ENCODE measurements around the gene ICOSLG. TPM values are rescaled to one million over a fixed set of nuclear protein-coding genes. Genes with fewer than 3 reads are reported as not detected.

ICOSLG gene
- total RNA-seq, 1 donor from 2014 or later = 0.22 TPM

- Histone ChIP-seq H3K4me3 (peak overlapping the region; percentile 9), H3K27me3 (no peaks in the 10 kb centered on the region), H3K36me3 (no peaks in the 10 kb centered on the region), H3K27ac (peak overlapping the region; percentile 63), H2AFZ (replicated peaks) (peak overlapping the region; percentile 60), H3K4me2 (peak overlapping the region; percentile 71), H4K20me1 (ENCODE audit: low read depth) (no peaks in the 10 kb centered on the region), H3K79me2 (ENCODE audit: low read depth) (no peaks in the 10 kb centered on the region), H3K9me3 (ENCODE audit: low read depth) (no peaks in the 10 kb centered on the region), H3K9ac (peak overlapping the region; percentile 20), H3F3A (ENCODE audit: low read depth) (peaks cover 14% of the 10 kb centered on the region), H3K4me1 (peaks cover 11% of the 10 kb centered on the region)
- Mint-ChIP-seq H3K4me1 (peaks cover 5% of the 10 kb centered on the region), H3K27me3 (ENCODE audit: insufficient read depth, low read depth) (peaks cover 9% of the 10 kb centered on the region), H3K36me3 (no peaks in the 10 kb centered on the region), H3K27ac (peak overlapping the region; percentile 81), H3K4me3 (peak overlapping the region; percentile 55), H3K9me3 (peaks cover 10% of the 10 kb centered on the region)
- peak; percentile 80 for DNase-seq (ENCODE audit: low spot score)
- TF ChIP-seq EZH2 (IDR thresholded peaks at IDR 0.05) = no peak
- TF ChIP-seq CTCF (IDR thresholded peaks at IDR 0.05) = no peak
Observed at GRCh38 chr21:44263221-44263760, 22.5 kb upstream of the ICOSLG start.

GRCh38 chr21:44262338-44263056 lies 21.8 kb upstream of the ICOSLG start:
- peaks cover 14% of the 10 kb centered on the region for H3K27me3 Mint-ChIP-seq (ENCODE audit: insufficient read depth, low read depth)
- no peak overlapping the region for H3K4me3 ChIP-seq
- H3K27ac Mint-ChIP-seq = no peak overlapping the region
- TF ChIP-seq CTCF (IDR thresholded peaks at IDR 0.05) = no peak
- TF ChIP-seq EZH2phosphoT487 (IDR thresholded peaks at IDR 0.05) = no peak
- no peak for TF ChIP-seq EZH2 (IDR thresholded peaks at IDR 0.05)
- H3K27me3 ChIP-seq = no peaks in the 10 kb centered on the region
- H3K79me2 ChIP-seq (ENCODE audit: low read depth) = no peaks in the 10 kb centered on the region
- peaks cover 11% of the 10 kb centered on the region for H3K4me1 ChIP-seq
- H3K4me2 ChIP-seq = no peak overlapping the region
- DNase-seq (ENCODE audit: low spot score) = no peak
- H3K9me3 ChIP-seq (ENCODE audit: low read depth) = no peaks in the 10 kb centered on the region
- no peaks in the 10 kb centered on the region for H3K36me3 Mint-ChIP-seq
- H4K20me1 ChIP-seq (ENCODE audit: low read depth) = no peaks in the 10 kb centered on the region
- no peaks in the 10 kb centered on the region for H3K36me3 ChIP-seq
- no peak overlapping the region for H3K9ac ChIP-seq
- H3K9me3 Mint-ChIP-seq = peaks cover 10% of the 10 kb centered on the region
- peaks cover 5% of the 10 kb centered on the region for H3K4me1 Mint-ChIP-seq
- H3K4me3 Mint-ChIP-seq = no peak overlapping the region
- H3K27ac ChIP-seq = no peak overlapping the region
- H2AFZ ChIP-seq (replicated peaks) = no peak overlapping the region
- peaks cover 14% of the 10 kb centered on the region for H3F3A ChIP-seq (ENCODE audit: low read depth)

GRCh38 chr21:44261675-44262295 lies 21.0 kb upstream of the ICOSLG start, which contains the start of gene DNMT3L:
DNMT3L (minus strand) TSS chr21:44261897; CDS start chr21:44261259, 638 bp downstream.
- Histone ChIP-seq H3K9me3 (ENCODE audit: low read depth) (no peaks in the 10 kb centered on the region), H3K4me2 (no peak within 1 kb of the TSS), H4K20me1 (ENCODE audit: low read depth) (no peaks in the 10 kb centered on the region), H3K79me2 (ENCODE audit: low read depth) (no peaks in the 10 kb centered on the region), H3K4me3 (no peak within 1 kb of the TSS), H3K4me1 (peaks cover 11% of the 10 kb centered on the region), H3K9ac (no peak within 1 kb of the TSS), H3F3A (ENCODE audit: low read depth) (peaks cover 14% of the 10 kb centered on the region), H3K27me3 (no peaks in the 10 kb centered on the region), H3K36me3 (no peaks in the 10 kb centered on the region), H2AFZ (replicated peaks) (no peak within 1 kb of the TSS), H3K27ac (no peak within 1 kb of the TSS)
- Mint-ChIP-seq H3K4me1 (peaks cover 5% of the 10 kb centered on the region), H3K27me3 (ENCODE audit: insufficient read depth, low read depth) (peaks cover 14% of the 10 kb centered on the region), H3K27ac (no peak within 1 kb of the TSS), H3K36me3 (no peaks in the 10 kb centered on the region), H3K4me3 (no peak within 1 kb of the TSS), H3K9me3 (peaks cover 10% of the 10 kb centered on the region)
- TF ChIP-seq CTCF (IDR thresholded peaks at IDR 0.05) = no peak
- no peak for TF ChIP-seq EZH2phosphoT487 (IDR thresholded peaks at IDR 0.05)
- TF ChIP-seq EZH2 (IDR thresholded peaks at IDR 0.05) = no peak
- DNase-seq (ENCODE audit: low spot score) = no peak
